Glutamatergic neuron (in vitro differentiated cells): ENCODE results near the gene B4GALT2. TPM values are rescaled to one million over a fixed set of nuclear protein-coding genes. Genes with fewer than 3 reads are reported as not detected.

Source experiments
- DNase-seq: peaks from one replicate; pipeline ENCODE4 v3.0.0; 2022
- H3K27ac Mint-ChIP-seq: one replicate; pipeline ENCODE4 v1.8.0; 2020; ENCODE audit warnings: mild to moderate bottlenecking, mixed read lengths, inconsistent platforms; ENCODE audit not compliant: unreplicated experiment
- H3K27me3 Mint-ChIP-seq: one replicate; pipeline ENCODE4 v1.8.0; 2020; ENCODE audit warnings: mild to moderate bottlenecking, moderate library complexity, mixed read lengths, inconsistent platforms; ENCODE audit not compliant: unreplicated experiment
- H3K36me3 Mint-ChIP-seq: one replicate; pipeline ENCODE4 v1.8.0; 2020; ENCODE audit warnings: mild to moderate bottlenecking, mixed read lengths, inconsistent platforms; ENCODE audit not compliant: unreplicated experiment
- H3K4me1 Mint-ChIP-seq: one replicate; pipeline ENCODE4 v1.8.0; 2020; ENCODE audit warnings: mild to moderate bottlenecking, low read depth, mixed read lengths, inconsistent platforms; ENCODE audit not compliant: unreplicated experiment
- H3K4me3 Mint-ChIP-seq: one replicate; pipeline ENCODE4 v1.8.0; 2020; ENCODE audit warnings: mild to moderate bottlenecking, mixed read lengths, inconsistent platforms; ENCODE audit not compliant: unreplicated experiment
- H3K9me3 Mint-ChIP-seq: one replicate; pipeline ENCODE4 v1.8.0; 2020; ENCODE audit warnings: mild to moderate bottlenecking, moderate library complexity, mixed read lengths, inconsistent platforms; ENCODE audit not compliant: unreplicated experiment
- total RNA-seq: library from RNA; stranded (reverse); fragmentation: NEBNext Ultra II Directional; extraction: Animal tissue kit (Norgen Biotek cat#: 25700); gene quantifications from one replicate; pipeline ENCODE4 v1.2.1, GENCODE V29; 2021; ENCODE audit not compliant: unreplicated experiment
- TF ChIP-seq, protein P1 (sequence below): fragments of 200-600 bp; sonication (generic); IDR thresholded peaks from one replicate; pipeline ENCODE4 v1.5.0; 2021; ENCODE audit not compliant: partially characterized antibody, unreplicated experiment

The B4GALT2 gene
- total RNA-seq, 1 donor from 2014 or later, result 45.7 TPM

DNA sequence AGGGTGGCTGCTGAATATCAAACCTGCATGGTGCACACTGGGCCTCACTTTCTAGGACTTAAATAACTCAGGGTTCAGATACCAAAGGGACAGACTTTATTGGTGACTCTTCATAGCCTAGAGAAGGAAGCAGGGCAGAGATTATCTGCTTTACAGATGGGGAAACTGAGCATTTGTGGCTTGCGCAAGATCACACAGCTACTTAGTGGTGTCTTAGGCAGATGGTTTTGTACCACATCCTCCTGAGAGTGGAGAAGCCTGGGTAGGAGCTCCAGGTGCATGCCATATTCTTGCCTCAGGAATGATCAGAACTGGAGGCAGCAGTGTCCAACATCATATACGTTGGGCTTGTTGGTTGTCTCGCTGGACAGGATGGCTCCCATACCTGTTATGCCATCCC is 16.0 kb upstream of the B4GALT2 start:
- H3K36me3 Mint-ChIP-seq, result no peaks in the 10 kb centered on the region
- H3K4me1 Mint-ChIP-seq, result no peaks in the 10 kb centered on the region
- no peak overlapping the region for H3K4me3 Mint-ChIP-seq
- TF ChIP-seq, protein P1, sequence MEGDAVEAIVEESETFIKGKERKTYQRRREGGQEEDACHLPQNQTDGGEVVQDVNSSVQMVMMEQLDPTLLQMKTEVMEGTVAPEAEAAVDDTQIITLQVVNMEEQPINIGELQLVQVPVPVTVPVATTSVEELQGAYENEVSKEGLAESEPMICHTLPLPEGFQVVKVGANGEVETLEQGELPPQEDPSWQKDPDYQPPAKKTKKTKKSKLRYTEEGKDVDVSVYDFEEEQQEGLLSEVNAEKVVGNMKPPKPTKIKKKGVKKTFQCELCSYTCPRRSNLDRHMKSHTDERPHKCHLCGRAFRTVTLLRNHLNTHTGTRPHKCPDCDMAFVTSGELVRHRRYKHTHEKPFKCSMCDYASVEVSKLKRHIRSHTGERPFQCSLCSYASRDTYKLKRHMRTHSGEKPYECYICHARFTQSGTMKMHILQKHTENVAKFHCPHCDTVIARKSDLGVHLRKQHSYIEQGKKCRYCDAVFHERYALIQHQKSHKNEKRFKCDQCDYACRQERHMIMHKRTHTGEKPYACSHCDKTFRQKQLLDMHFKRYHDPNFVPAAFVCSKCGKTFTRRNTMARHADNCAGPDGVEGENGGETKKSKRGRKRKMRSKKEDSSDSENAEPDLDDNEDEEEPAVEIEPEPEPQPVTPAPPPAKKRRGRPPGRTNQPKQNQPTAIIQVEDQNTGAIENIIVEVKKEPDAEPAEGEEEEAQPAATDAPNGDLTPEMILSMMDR, result no peak
- peaks cover under 1% of the 10 kb centered on the region for H3K27me3 Mint-ChIP-seq
- DNase-seq, result no peak
- H3K27ac Mint-ChIP-seq, result no peak overlapping the region
- peaks cover 3% of the 10 kb centered on the region for H3K9me3 Mint-ChIP-seq

DNA sequence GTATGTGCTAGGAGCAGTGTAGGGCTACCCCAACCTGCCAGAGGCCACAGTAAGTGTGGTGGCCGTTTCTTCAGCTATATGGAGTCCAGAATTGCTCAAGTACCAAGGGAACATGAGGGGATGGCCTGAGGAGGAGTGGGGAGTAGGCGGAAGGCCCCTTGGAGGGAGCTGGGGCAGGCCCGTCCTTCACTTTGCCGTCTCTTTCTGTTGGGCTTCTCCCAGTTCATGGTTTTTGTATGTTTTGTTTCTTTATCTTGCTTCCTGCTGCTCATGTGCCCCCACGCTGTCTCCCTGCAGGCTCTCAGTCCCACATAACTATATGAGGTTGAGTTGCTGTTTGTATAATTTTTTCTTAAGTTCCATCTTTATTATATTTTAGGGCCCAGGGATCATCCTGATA is 15.1 kb upstream of the B4GALT2 start:
- H3K36me3 Mint-ChIP-seq, result no peaks in the 10 kb centered on the region
- TF ChIP-seq, protein P1, result no peak
- peaks cover 2% of the 10 kb centered on the region for H3K27me3 Mint-ChIP-seq
- no peak overlapping the region for H3K4me3 Mint-ChIP-seq
- no peak for DNase-seq
- H3K4me1 Mint-ChIP-seq, result no peaks in the 10 kb centered on the region
- no peak overlapping the region for H3K27ac Mint-ChIP-seq
- H3K9me3 Mint-ChIP-seq, result peaks cover 2% of the 10 kb centered on the region

DNA sequence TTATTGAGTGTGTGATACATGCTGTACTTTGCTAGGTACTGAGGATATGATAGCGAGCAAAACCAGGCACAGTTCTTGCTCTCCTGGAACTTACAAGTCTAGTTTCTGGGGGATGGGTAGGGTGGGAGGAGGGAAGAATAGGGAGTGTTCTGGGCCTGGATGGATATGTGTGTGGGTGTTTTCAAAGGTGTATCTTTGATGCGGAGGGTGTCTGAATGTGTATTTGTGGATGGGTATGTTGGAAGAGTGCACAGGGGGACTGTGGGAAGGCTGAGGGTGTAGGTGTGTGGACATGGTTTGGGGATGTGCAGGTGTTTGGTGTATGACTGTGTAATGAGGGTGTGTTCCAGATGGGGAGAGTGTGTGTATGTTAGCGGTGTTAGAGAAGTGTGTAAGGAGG is 13.7 kb upstream of the B4GALT2 start:
- Mint-ChIP-seq H3K36me3 (no peaks in the 10 kb centered on the region), H3K27ac (no peak overlapping the region), H3K4me3 (no peak overlapping the region), H3K27me3 (peaks cover 4% of the 10 kb centered on the region), H3K9me3 (peaks cover 2% of the 10 kb centered on the region), H3K4me1 (no peaks in the 10 kb centered on the region)
- TF ChIP-seq, protein P1, result no peak
- no peak for DNase-seq

DNA sequence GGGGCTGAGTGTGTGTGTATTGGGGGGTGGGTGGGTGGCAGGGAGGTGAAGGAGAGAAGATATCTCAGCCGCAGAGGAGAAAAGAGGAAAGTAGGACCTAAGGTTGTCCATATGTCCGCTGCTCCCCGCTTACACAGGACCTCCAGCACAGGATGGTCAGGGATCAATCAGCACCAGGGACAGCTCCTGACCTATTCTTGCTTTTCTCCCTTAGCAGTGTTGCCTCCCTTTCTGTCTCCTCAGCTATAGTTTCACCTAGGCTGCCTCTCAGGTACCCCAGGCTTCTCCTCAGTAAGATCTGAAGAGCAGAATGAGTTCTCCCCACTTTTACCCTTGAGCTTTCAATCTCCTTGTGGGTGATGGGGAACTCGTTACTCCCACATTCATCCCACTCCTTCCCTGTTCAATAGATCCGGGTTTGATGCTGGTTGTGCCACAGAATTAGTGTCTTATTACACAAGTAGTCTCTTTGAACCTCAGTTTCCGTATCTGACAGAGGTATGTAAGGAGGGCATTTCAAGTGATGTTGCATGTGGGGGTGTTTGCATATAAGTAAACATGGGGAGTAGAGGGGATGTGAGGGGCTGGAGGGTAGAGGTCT is 10.6 kb upstream of the B4GALT2 start:
- TF ChIP-seq, protein P1, result no peak
- H3K4me3 Mint-ChIP-seq, result peak overlapping the region; percentile 51
- no peak for DNase-seq
- peak overlapping the region; percentile 3 for H3K27ac Mint-ChIP-seq
- H3K9me3 Mint-ChIP-seq, result peaks cover 4% of the 10 kb centered on the region
- no peaks in the 10 kb centered on the region for H3K36me3 Mint-ChIP-seq
- H3K4me1 Mint-ChIP-seq, result peaks cover 3% of the 10 kb centered on the region
- peaks cover 6% of the 10 kb centered on the region for H3K27me3 Mint-ChIP-seq

DNA sequence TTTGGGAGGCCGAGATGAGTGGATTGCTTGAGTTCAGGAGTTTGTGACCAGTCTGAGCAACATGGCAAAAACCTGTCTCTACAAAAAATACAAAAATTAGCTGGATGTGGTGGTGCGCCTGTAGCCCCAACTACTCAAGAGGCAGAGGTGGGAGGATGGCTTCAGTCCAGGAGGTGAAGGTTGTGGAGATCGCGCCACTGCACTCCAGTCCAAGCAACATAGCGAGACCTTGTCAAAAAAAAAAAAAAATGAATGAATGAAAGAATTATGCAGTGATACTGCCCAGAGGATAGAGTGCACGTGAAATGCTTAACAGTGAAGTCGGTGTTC is 9.6 kb upstream of the B4GALT2 start:
- Mint-ChIP-seq H3K4me1 (peaks cover 6% of the 10 kb centered on the region), H3K27me3 (peaks cover 12% of the 10 kb centered on the region), H3K4me3 (peak overlapping the region; percentile 97), H3K9me3 (peaks cover 11% of the 10 kb centered on the region), H3K27ac (no peak overlapping the region), H3K36me3 (no peaks in the 10 kb centered on the region)
- DNase-seq, result no peak
- TF ChIP-seq, protein P1, result no peak
